Suprapubic skin (tissue), 4 donors: ENCODE measurements around the gene PCDH15.

Experiments
- EP300 ChIP-seq: sonication (generic); formaldehyde crosslinking; IDR thresholded peaks from one replicate; pipeline ENCODE4 v1.6.1; 2017; ENCODE audit warnings: antibody characterized with exemption
- POLR2A ChIP-seq, 2 donors: fragments of 450-650 bp; IDR thresholded peaks; one replicate each; pipeline ENCODE4 v1.6.1; 2017; ENCODE audit warnings: antibody characterized with exemption in 2 of 2, mild to moderate bottlenecking in 2 of 2, moderate library complexity in 2 of 2
- POLR2AphosphoS5 ChIP-seq, 3 donors: sonication (generic); formaldehyde crosslinking; IDR thresholded peaks; one replicate each; pipeline ENCODE4 v1.6.1; 2017; ENCODE audit warnings: antibody characterized with exemption in 3 of 3
- TF ChIP-seq, protein P1 (sequence below), 2 donors: fragments of 200-600 bp in 1 of 2; fragments of 450-650 bp in 1 of 2; sonication (generic) in 1 of 2; IDR thresholded peaks; one replicate each; pipeline ENCODE4 v1.5.1; 2016 to 2019; ENCODE audit warnings: antibody characterized with exemption in 2 of 2, mild to moderate bottlenecking in 1 of 2, moderate library complexity in 1 of 2

DNA sequence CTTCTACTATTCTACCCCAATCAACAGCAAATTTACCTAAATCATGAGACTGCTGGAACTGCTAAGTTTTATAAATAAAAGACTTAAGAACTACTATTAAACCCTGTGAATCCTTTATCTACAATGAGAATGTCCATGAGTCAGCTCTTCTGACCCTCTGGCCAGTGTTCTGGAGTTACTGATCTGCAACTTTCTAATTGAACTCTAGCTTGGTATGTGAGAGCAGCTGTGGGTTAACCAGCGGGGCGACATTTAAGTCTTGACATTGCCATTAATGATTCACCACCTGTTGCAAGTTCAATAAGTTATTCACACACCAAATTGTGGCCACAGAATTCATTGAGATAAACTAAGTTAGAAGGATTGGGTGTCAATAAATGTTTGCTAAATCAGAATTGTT is 359.8 kb downstream of the PCDH15 start:
- TF ChIP-seq, protein P1, sequence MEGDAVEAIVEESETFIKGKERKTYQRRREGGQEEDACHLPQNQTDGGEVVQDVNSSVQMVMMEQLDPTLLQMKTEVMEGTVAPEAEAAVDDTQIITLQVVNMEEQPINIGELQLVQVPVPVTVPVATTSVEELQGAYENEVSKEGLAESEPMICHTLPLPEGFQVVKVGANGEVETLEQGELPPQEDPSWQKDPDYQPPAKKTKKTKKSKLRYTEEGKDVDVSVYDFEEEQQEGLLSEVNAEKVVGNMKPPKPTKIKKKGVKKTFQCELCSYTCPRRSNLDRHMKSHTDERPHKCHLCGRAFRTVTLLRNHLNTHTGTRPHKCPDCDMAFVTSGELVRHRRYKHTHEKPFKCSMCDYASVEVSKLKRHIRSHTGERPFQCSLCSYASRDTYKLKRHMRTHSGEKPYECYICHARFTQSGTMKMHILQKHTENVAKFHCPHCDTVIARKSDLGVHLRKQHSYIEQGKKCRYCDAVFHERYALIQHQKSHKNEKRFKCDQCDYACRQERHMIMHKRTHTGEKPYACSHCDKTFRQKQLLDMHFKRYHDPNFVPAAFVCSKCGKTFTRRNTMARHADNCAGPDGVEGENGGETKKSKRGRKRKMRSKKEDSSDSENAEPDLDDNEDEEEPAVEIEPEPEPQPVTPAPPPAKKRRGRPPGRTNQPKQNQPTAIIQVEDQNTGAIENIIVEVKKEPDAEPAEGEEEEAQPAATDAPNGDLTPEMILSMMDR (IDR thresholded peaks at IDR 0.05): no peak
- TF ChIP-seq POLR2AphosphoS5 (IDR thresholded peaks at IDR 0.05) (no peak), EP300 (no peak), POLR2A (IDR thresholded peaks at IDR 0.05) (no peak)
